GM12878 (cell line): ENCODE measurements around the gene RTN4RL1. TPM values are rescaled to one million over a fixed set of nuclear protein-coding genes. Genes with fewer than 3 reads are reported as not detected.

Experiments used
- ATAC-seq: fragments of 200-7000 bp; cut with Tn5 transposase; 3 replicates; pipeline ENCODE4 v1.9.1; 2020; ENCODE audit warnings: mild to moderate bottlenecking, moderate library complexity
- BruUV-seq: library from RNA; stranded (reverse); fragments of 400-500 nt; replicated peaks from 2 replicates; lab custom pipeline; 2021; lab: Mats Ljungman, UMichigan
- CTCF ChIA-PET: fragments of 300-600 bp; sonication (Branson Sonifier 250); formaldehyde crosslinking; extraction: SDS; loops from one replicate; lab custom pipeline; 2021; ENCODE audit warnings: inconsistent platforms; lab: Yijun Ruan, JAX
- POLR2A ChIA-PET: fragments of 350-600 bp; formaldehyde crosslinking; extraction: SDS; loops from one replicate; lab custom pipeline; 2021; ENCODE audit warnings: inconsistent platforms; lab: Charles Lee
- RAD21 ChIA-PET: fragments of 300-600 bp; sonication (Branson Sonifier 250); formaldehyde crosslinking; loops from one replicate; lab custom pipeline; 2023; ENCODE audit warnings: antibody characterized with exemption; ENCODE audit not compliant: unreplicated experiment; lab: Charles Lee
- SMC1A ChIA-PET: fragments of 300-600 bp; sonication (Branson Sonifier 250); formaldehyde crosslinking; loops from one replicate; lab custom pipeline; 2023; ENCODE audit not compliant: unreplicated experiment, uncharacterized antibody; lab: Charles Lee
- DNase-seq: peaks from one replicate; pipeline ENCODE4 v3.0.0-alpha.2; 2011; ENCODE audit warnings: low read depth, low spot score
- FAIRE-seq: peaks from 3 replicates; lab custom pipeline; 2011; peaks lifted over from hg19 to GRCh38; lab: Jason Lieb, UNC
- H2AFZ ChIP-seq: 2 replicates; pipeline ENCODE4 v1.6.0; 2011; ENCODE audit warnings: low read depth, low read length, control low read depth; ENCODE audit not compliant: control insufficient read depth
- H3K27ac ChIP-seq: 2 replicates; pipeline ENCODE4 v1.5.1; 2011; ENCODE audit warnings: control low read depth; ENCODE audit not compliant: control insufficient read depth, insufficient read depth
- H3K27me3 ChIP-seq, 2 experiments: replicated peaks in 1 of 2; 2 replicates each; pipeline versions ENCODE4 v1.6.0 to v1.6.1; 2011; ENCODE audit warnings: low read length in 1 of 2; ENCODE audit not compliant: control insufficient read depth in 2 of 2, insufficient read depth in 2 of 2
- H3K36me3 ChIP-seq, 2 experiments: 2 replicates each; pipeline ENCODE4 v1.5.1; 2011; ENCODE audit warnings: low read length in 1 of 2; ENCODE audit not compliant: control insufficient read depth in 2 of 2, insufficient read depth in 2 of 2
- H3K4me1 ChIP-seq: 2 replicates; pipeline ENCODE4 v1.6.1; 2011; ENCODE audit warnings: mild to moderate bottlenecking, low read length, moderate library complexity, mixed read lengths; ENCODE audit not compliant: control insufficient read depth, insufficient read depth
- H3K4me2 ChIP-seq: 2 replicates; pipeline ENCODE4 v1.6.0; 2011; ENCODE audit warnings: control low read depth; ENCODE audit not compliant: control insufficient read depth, insufficient read depth
- H3K4me3 ChIP-seq: fragments of 200-600 bp; sonication (generic); 2 replicates; pipeline ENCODE4 v1.5.1; 2016
- H3K79me2 ChIP-seq: 2 replicates; pipeline ENCODE4 v1.6.0; 2011; ENCODE audit warnings: low read length; ENCODE audit not compliant: control insufficient read depth, insufficient read depth
- H3K9ac ChIP-seq: 2 replicates; pipeline ENCODE4 v1.8.0; 2011; ENCODE audit warnings: low read length, control low read depth, mixed read lengths; ENCODE audit not compliant: control insufficient read depth, insufficient read depth
- H3K9me3 ChIP-seq: replicated peaks from 3 replicates; pipeline ENCODE4 v1.5.1; 2011; ENCODE audit warnings: mild to moderate bottlenecking, low read length; ENCODE audit not compliant: control insufficient read depth, insufficient read depth
- H4K20me1 ChIP-seq: 2 replicates; pipeline ENCODE4 v1.6.0; 2011; ENCODE audit not compliant: control insufficient read depth, insufficient read depth
- BCL3 ChIP-seq: IDR thresholded peaks from 2 replicates; pipeline ENCODE4 v1.6.1; 2011; ENCODE audit warnings: borderline replicate concordance, low read depth, mild to moderate bottlenecking, moderate library complexity, low read length; ENCODE audit not compliant: insufficient read depth, poor library complexity, severe bottlenecking
- BRCA1 ChIP-seq: IDR thresholded peaks from 2 replicates; pipeline ENCODE4 v1.6.1; 2011; ENCODE audit warnings: low read depth, low read length, improper control_type of control experiment
- MEF2B ChIP-seq: fragments of 450-650 bp; IDR thresholded peaks from 2 replicates; pipeline ENCODE4 v1.6.1; 2018; ENCODE audit warnings: mild to moderate bottlenecking, moderate library complexity; ENCODE audit not compliant: partially characterized antibody, poor library complexity, severe bottlenecking
- MLLT1 ChIP-seq: fragments of 450-650 bp; IDR thresholded peaks from 2 replicates; pipeline ENCODE4 v1.6.1; 2016; ENCODE audit warnings: mild to moderate bottlenecking
- MTA2 ChIP-seq: fragments of 450-650 bp; IDR thresholded peaks from 2 replicates; pipeline ENCODE4 v1.6.1; 2016; ENCODE audit warnings: low read depth, mild to moderate bottlenecking, moderate library complexity
- RELA ChIP-seq: fragments of 450-650 bp; IDR thresholded peaks from 2 replicates; pipeline ENCODE4 v1.8.0; 2014; ENCODE audit warnings: borderline replicate concordance; ENCODE audit not compliant: partially characterized antibody
- SMARCA5 ChIP-seq: fragments of 450-650 bp; IDR thresholded peaks from 2 replicates; pipeline ENCODE4 v1.6.1; 2017; ENCODE audit warnings: mild to moderate bottlenecking
- TBL1XR1 ChIP-seq: IDR thresholded peaks from 2 replicates; pipeline ENCODE4 v1.6.1; 2012; ENCODE audit warnings: low read depth, low read length, improper control_type of control experiment
- YBX1 ChIP-seq: fragments of 450-650 bp; IDR thresholded peaks from 2 replicates; pipeline ENCODE4 v1.6.1; 2016; ENCODE audit warnings: antibody characterized with exemption
- ZNF274 ChIP-seq: IDR thresholded peaks from one replicate; pipeline ENCODE4 v1.8.0; 2011; ENCODE audit not compliant: insufficient read length, insufficient read depth
- ZSCAN29 ChIP-seq: fragments of 450-650 bp; IDR thresholded peaks from 2 replicates; pipeline ENCODE4 v1.6.1; 2017; ENCODE audit warnings: mild to moderate bottlenecking, moderate library complexity
- WGBS: methylation state at CpG from one replicate; pipeline ENCODE4 v1.1.6; 2016; ENCODE audit warnings: low lambda C conversion rate; ENCODE audit not compliant: insufficient replicate concordance, insufficient coverage; ENCODE audit errors: missing lambda C conversion rate; 5-methylcytosine and 5-hydroxymethylcytosine counted together
- in situ Hi-C: fragments of 300-500 bp; cut with MboI; formaldehyde crosslinking; loops from 9 replicates; pipeline ENCODE4 v1.14.3; 2018; ENCODE audit warnings: mixed read lengths
- intact Hi-C: fragments of 100-400 bp; cut with micrococcal nuclease; formaldehyde crosslinking; loops from one replicate; pipeline ENCODE4 v1.14.2; 2022; ENCODE audit not compliant: unreplicated experiment
- polyA plus RNA-seq, 11 experiments: library from polyadenylated mRNA; depleted of rRNA in 4 of 11; unstranded in 6 of 11; stranded (reverse) in 5 of 11; fragments of >200 nt; fragmentation: Nextera tagmentation in 4 of 11; fragmentation: Illumina TruSeq in 1 of 11; extraction: Ambion mirVana in 4 of 11; extraction: Trizol in 1 of 11; gene quantifications; 1 replicate in 1 of 11; 2 replicates in 10 of 11; pipeline versions ENCODE4 v1.2.1 to v1.2.3, GENCODE V29; 2011 to 2016; ENCODE audit warnings: inconsistent platforms in 2 of 11, missing spikeins in 2 of 11, low read depth in 1 of 11
- total RNA-seq, 4 experiments: library from RNA; depleted of rRNA in 3 of 4; stranded (reverse); fragments of >200 nt in 3 of 4; fragmentation: Illumina TruSeq in 1 of 4; extraction: Trizol in 1 of 4; gene quantifications; 2 replicates each; pipeline versions ENCODE4 v1.2.1 to v1.2.3, GENCODE V29; 2013 to 2021
- TF ChIP-seq, protein P1 (sequence below): fragments of 450-650 bp; IDR thresholded peaks from 2 replicates; pipeline ENCODE4 v1.6.1; 2016; ENCODE audit warnings: mild to moderate bottlenecking, moderate library complexity, borderline replicate concordance

The RTN4RL1 gene
- total and polyA plus RNA-seq, 10 of the 15 experiments (the other 5 are each of a cell fraction or from before 2014, with no cell fraction given), result 0.08 to 0.11 (median 0.10) TPM; not detected in 7

DNA sequence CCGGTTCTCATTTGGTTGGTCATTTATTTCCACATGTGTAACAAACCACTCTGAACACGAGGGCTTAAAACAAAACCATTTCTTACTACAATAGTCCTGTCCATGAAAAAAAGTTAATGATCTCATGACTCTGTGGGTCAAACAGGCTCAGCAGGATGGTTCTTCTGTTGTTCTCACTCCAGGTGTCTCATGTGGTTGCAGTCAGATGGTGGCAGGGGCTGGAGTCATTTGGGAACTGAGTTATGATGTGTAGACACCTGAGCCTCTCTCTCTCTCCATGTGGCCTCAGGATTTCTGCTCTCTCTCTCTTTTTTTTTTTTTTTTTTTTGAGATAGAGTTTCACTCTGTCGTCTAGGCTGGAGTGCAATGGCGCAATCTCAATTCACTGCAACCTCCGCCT is 55.4 kb downstream of the RTN4RL1 start:
- ChIA-PET CTCF (no interaction called here), SMC1A (interaction anchor here (1.4 kb wide), 1 partner anchor 13 kb away, joined by 4 read pairs; no protein-coding TSS in a partner anchor), POLR2A (no interaction called here), RAD21 (no interaction called here)
- TF ChIP-seq ZSCAN29 (no peak), SMARCA5 (no peak), BCL3 (no peak), MEF2B (no peak), MTA2 (no peak), ZNF274 (no peak), BRCA1 (no peak), TBL1XR1 (no peak), YBX1 (no peak), RELA (no peak), MLLT1 (no peak)
- TF ChIP-seq, protein P1, sequence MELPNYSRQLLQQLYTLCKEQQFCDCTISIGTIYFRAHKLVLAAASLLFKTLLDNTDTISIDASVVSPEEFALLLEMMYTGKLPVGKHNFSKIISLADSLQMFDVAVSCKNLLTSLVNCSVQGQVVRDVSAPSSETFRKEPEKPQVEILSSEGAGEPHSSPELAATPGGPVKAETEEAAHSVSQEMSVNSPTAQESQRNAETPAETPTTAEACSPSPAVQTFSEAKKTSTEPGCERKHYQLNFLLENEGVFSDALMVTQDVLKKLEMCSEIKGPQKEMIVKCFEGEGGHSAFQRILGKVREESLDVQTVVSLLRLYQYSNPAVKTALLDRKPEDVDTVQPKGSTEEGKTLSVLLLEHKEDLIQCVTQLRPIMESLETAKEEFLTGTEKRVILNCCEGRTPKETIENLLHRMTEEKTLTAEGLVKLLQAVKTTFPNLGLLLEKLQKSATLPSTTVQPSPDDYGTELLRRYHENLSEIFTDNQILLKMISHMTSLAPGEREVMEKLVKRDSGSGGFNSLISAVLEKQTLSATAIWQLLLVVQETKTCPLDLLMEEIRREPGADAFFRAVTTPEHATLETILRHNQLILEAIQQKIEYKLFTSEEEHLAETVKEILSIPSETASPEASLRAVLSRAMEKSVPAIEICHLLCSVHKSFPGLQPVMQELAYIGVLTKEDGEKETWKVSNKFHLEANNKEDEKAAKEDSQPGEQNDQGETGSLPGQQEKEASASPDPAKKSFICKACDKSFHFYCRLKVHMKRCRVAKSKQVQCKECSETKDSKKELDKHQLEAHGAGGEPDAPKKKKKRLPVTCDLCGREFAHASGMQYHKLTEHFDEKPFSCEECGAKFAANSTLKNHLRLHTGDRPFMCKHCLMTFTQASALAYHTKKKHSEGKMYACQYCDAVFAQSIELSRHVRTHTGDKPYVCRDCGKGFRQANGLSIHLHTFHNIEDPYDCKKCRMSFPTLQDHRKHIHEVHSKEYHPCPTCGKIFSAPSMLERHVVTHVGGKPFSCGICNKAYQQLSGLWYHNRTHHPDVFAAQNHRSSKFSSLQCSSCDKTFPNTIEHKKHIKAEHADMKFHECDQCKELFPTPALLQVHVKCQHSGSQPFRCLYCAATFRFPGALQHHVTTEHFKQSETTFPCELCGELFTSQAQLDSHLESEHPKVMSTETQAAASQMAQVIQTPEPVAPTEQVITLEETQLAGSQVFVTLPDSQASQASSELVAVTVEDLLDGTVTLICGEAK, result no peak
- FAIRE-seq, result no peak
- intact Hi-C loops, result no loop called here
- Histone ChIP-seq H3K27me3 (no peaks in the 10 kb centered on the region), H3K4me3 (no peak overlapping the region), H3K9me3 (peaks cover 2% of the 10 kb centered on the region; the same call in 1 of the 3 replicates), H4K20me1 (no peaks in the 10 kb centered on the region), H3K4me2 (no peak overlapping the region), H3K9ac (no peak overlapping the region), H3K36me3 (no peaks in the 10 kb centered on the region), H3K27ac (no peak overlapping the region), H3K4me1 (no peaks in the 10 kb centered on the region), H3K79me2 (no peaks in the 10 kb centered on the region), H2AFZ (no peak overlapping the region)
- in situ Hi-C loops, result no loop called here
- BruUV-seq, result no TSS peak
- no peak for ATAC-seq
- DNase-seq, result no peak
- 57% methylated on average over 3 of the region's 5 CpGs for WGBS
